H9 (cell line): ENCODE measurements around the gene PDXK. TPM values are rescaled to one million over a fixed set of nuclear protein-coding genes. Genes with fewer than 3 reads are reported as not detected.

Source experiments
- DNase-seq: peaks from one replicate; pipeline ENCODE4 v3.0.0-alpha.2; 2017
- H2AFZ ChIP-seq: one replicate; pipeline ENCODE4 v1.6.1; 2013; ENCODE audit warnings: mild to moderate bottlenecking, low read length, control low read depth, moderate library complexity
- H2AK5ac ChIP-seq: 2 replicates; pipeline ENCODE4 v1.6.1; 2013; ENCODE audit warnings: low read length, control low read depth, mixed read lengths; ENCODE audit not compliant: insufficient read length
- H2BK120ac ChIP-seq: one replicate; pipeline ENCODE4 v1.6.1; 2013; ENCODE audit warnings: low read depth, mild to moderate bottlenecking, low read length, control low read depth, inconsistent platforms; ENCODE audit not compliant: poor library complexity, severe bottlenecking
- H2BK12ac ChIP-seq: 2 replicates; pipeline ENCODE4 v1.6.1; 2013; ENCODE audit warnings: low read length, control low read depth, mixed read lengths, low read depth; ENCODE audit not compliant: insufficient read length
- H2BK15ac ChIP-seq: 2 replicates; pipeline ENCODE4 v1.6.1; 2013; ENCODE audit warnings: low read depth, low read length, control low read depth
- H2BK20ac ChIP-seq: one replicate; pipeline ENCODE4 v1.6.1; 2013; ENCODE audit warnings: low read depth, mild to moderate bottlenecking, low read length, control low read depth, inconsistent platforms; ENCODE audit not compliant: poor library complexity, severe bottlenecking
- H2BK5ac ChIP-seq: 2 replicates; pipeline ENCODE4 v1.6.1; 2013; ENCODE audit warnings: low read length, control low read depth, mixed read lengths; ENCODE audit not compliant: insufficient read length
- H3K14ac ChIP-seq: 2 replicates; pipeline ENCODE4 v1.6.1; 2013; ENCODE audit warnings: low read length, control low read depth; ENCODE audit not compliant: insufficient read depth
- H3K18ac ChIP-seq: 2 replicates; pipeline ENCODE4 v1.6.1; 2013; ENCODE audit warnings: low read depth, mild to moderate bottlenecking, mixed read lengths, low read length, control low read depth; ENCODE audit not compliant: insufficient read length
- H3K23ac ChIP-seq: 2 replicates; pipeline ENCODE4 v1.6.1; 2013; ENCODE audit warnings: low read length, control low read depth, mixed read lengths, low read depth; ENCODE audit not compliant: insufficient read length
- H3K23me2 ChIP-seq: 2 replicates; pipeline ENCODE4 v1.6.1; 2013; ENCODE audit warnings: low read depth, mild to moderate bottlenecking, mixed read lengths, low read length, control low read depth; ENCODE audit not compliant: insufficient read length, poor library complexity, severe bottlenecking
- H3K27ac ChIP-seq: 2 replicates; pipeline ENCODE4 v1.5.1; 2013; ENCODE audit warnings: low read length, control low read depth, mixed read lengths, low read depth; ENCODE audit not compliant: insufficient read length
- H3K27me3 ChIP-seq: 2 replicates; pipeline ENCODE4 v1.6.1; 2013; ENCODE audit warnings: low read length, control low read depth, inconsistent platforms; ENCODE audit not compliant: insufficient read depth
- H3K4ac ChIP-seq: 2 replicates; pipeline ENCODE4 v1.6.1; 2013; ENCODE audit warnings: low read depth, mild to moderate bottlenecking, control low read depth, inconsistent platforms, low read length, moderate library complexity
- H3K4me1 ChIP-seq: 2 replicates; pipeline ENCODE4 v1.6.1; 2013; ENCODE audit warnings: low read length, control low read depth, inconsistent platforms; ENCODE audit not compliant: insufficient read depth
- H3K4me2 ChIP-seq: 2 replicates; pipeline ENCODE4 v1.6.1; 2013; ENCODE audit warnings: low read length, control low read depth, mixed read lengths; ENCODE audit not compliant: insufficient read length, insufficient read depth
- H3K56ac ChIP-seq: 2 replicates; pipeline ENCODE4 v1.6.1; 2013; ENCODE audit warnings: low read depth, mild to moderate bottlenecking, mixed read lengths, low read length, control low read depth; ENCODE audit not compliant: insufficient read length
- H3K79me1 ChIP-seq: 2 replicates; pipeline ENCODE4 v1.6.1; 2013; ENCODE audit warnings: low read depth, mild to moderate bottlenecking, moderate library complexity, low read length, control low read depth, inconsistent platforms; ENCODE audit not compliant: insufficient read depth, poor library complexity, severe bottlenecking
- H3K79me2 ChIP-seq: 2 replicates; pipeline ENCODE4 v1.6.1; 2013; ENCODE audit warnings: low read length, control low read depth, inconsistent platforms; ENCODE audit not compliant: insufficient read depth
- H3K9ac ChIP-seq: 2 replicates; pipeline ENCODE4 v1.6.1; 2013; ENCODE audit warnings: low read length, control low read depth, mixed read lengths; ENCODE audit not compliant: insufficient read length; ENCODE audit errors: extremely low read depth
- H3K9me3 ChIP-seq: one replicate; pipeline ENCODE4 v1.6.1; 2013; ENCODE audit warnings: low read depth, low read length, inconsistent platforms; ENCODE audit not compliant: control insufficient read depth
- H3T11ph ChIP-seq: one replicate; pipeline ENCODE4 v1.6.1; 2013; ENCODE audit warnings: mild to moderate bottlenecking, low read length, control low read depth, inconsistent platforms
- H4K20me1 ChIP-seq: one replicate; pipeline ENCODE4 v1.6.1; 2013; ENCODE audit not compliant: control insufficient read depth, insufficient read length, insufficient read depth
- H4K5ac ChIP-seq: 2 replicates; pipeline ENCODE4 v1.6.1; 2013; ENCODE audit warnings: low read depth, mild to moderate bottlenecking, mixed read lengths, low read length, control low read depth; ENCODE audit not compliant: insufficient read length
- H4K8ac ChIP-seq: replicated peaks from 2 replicates; pipeline ENCODE4 v1.6.1; 2013; ENCODE audit warnings: low read length, control low read depth, mixed read lengths, low read depth; ENCODE audit not compliant: insufficient read length
- H4K91ac ChIP-seq: 2 replicates; pipeline ENCODE4 v1.6.1; 2013; ENCODE audit warnings: low read depth, mild to moderate bottlenecking, moderate library complexity, mixed read lengths, low read length, control low read depth; ENCODE audit not compliant: insufficient read length
- H3K27ac Mint-ChIP-seq, 3 experiments: 2 replicates in 2 of 3; 3 replicates in 1 of 3; pipeline ENCODE4 v1.8.0; 2020 to 2021; ENCODE audit warnings: mixed read lengths in 3 of 3, mild to moderate bottlenecking in 1 of 3, moderate library complexity in 1 of 3
- H3K27me3 Mint-ChIP-seq: 2 replicates; pipeline ENCODE4 v1.8.0; 2021; ENCODE audit warnings: low read depth, mild to moderate bottlenecking, moderate library complexity, mixed read lengths
- H3K36me3 Mint-ChIP-seq, 3 experiments: 2 replicates in 2 of 3; 3 replicates in 1 of 3; pipeline ENCODE4 v1.8.0; 2020 to 2021; ENCODE audit warnings: low read depth in 3 of 3, mixed read lengths in 3 of 3; ENCODE audit not compliant: insufficient read depth in 1 of 3
- H3K4me1 Mint-ChIP-seq, 2 experiments: 2 replicates each; pipeline ENCODE4 v1.8.0; 2020; ENCODE audit warnings: mixed read lengths in 2 of 2
- H3K4me3 Mint-ChIP-seq, 2 experiments: 2 replicates in 1 of 2; 3 replicates in 1 of 2; pipeline ENCODE4 v1.8.0; 2020 to 2021; ENCODE audit warnings: mild to moderate bottlenecking in 2 of 2, mixed read lengths in 2 of 2, moderate library complexity in 1 of 2
- H3K9me3 Mint-ChIP-seq, 2 experiments: 2 replicates in 1 of 2; 3 replicates in 1 of 2; pipeline ENCODE4 v1.8.0; 2020; ENCODE audit warnings: mild to moderate bottlenecking in 2 of 2, mixed read lengths in 2 of 2, moderate library complexity in 1 of 2
- WGBS: extraction: QIAGEN DNeasy Blood & Tissue Kit; methylation state at CpG from one replicate; pipeline ENCODE4 v1.1.7; 2013; ENCODE audit warnings: missing lambda C conversion rate, low lambda C conversion rate, mixed read lengths; ENCODE audit not compliant: insufficient read length; ENCODE audit errors: extremely low coverage; 5-methylcytosine and 5-hydroxymethylcytosine counted together
- total RNA-seq: library from RNA; stranded (reverse); gene quantifications from 2 replicates; pipeline ENCODE4 v1.2.1, GENCODE V29; 2021
- TF ChIP-seq, protein P1 (sequence below): fragments of 200-600 bp; sonication (generic); conservative IDR thresholded peaks from 3 replicates; pipeline ENCODE4 v1.8.0; 2021; ENCODE audit warnings: antibody characterized with exemption, mild to moderate bottlenecking

PDXK gene
- total RNA-seq, 1 experiment from 2014 or later = 109 TPM

DNA sequence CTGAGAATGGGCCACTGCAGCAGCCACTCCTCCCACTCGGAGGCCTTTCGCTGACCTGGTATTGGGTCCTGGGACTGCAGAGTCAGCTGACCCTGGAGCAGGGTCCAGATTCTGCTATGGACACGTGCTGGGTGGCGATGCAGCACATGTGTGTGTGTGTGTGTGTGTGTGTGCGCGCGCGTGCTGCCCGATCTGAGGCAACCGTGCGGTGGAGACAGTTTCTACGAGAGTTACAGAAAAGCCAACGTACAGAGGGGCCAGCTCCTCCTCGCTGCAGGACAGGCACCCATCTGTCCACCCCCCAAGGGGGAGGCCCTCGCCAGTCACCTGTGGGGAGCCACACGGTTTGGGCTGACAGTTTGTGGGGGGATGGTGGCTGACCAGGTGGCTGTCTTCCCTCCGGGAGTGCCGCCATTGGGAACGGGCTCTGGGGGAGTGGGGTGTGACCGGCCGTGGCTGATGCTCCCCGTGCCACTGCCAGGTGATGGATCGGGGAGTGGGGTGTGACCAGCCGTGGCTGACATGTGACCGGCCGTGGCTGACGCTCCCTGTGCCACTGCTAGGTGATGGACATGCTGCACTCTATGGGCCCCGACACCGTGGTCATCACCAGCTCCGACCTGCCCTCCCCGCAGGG lies 33.1 kb downstream of the PDXK start:
- H3K4me2 ChIP-seq = no peak overlapping the region
- H3K56ac ChIP-seq = no peak overlapping the region
- no peak overlapping the region for H3K18ac ChIP-seq
- no peak overlapping the region for H4K91ac ChIP-seq
- no peaks in the 10 kb centered on the region for H3K79me2 ChIP-seq
- Mint-ChIP-seq H3K27me3 (no peaks in the 10 kb centered on the region), H3K4me3 (no peak overlapping the region; a peak in 1 of 5 replicates), H3K36me3 (peaks cover 30 to 74% (median 48%) of the 10 kb centered on the region in 3 experiments), H3K27ac (no peak overlapping the region), H3K9me3 (no peaks in the 10 kb centered on the region), H3K4me1 (no peaks in the 10 kb centered on the region)
- no peak overlapping the region for H2AFZ ChIP-seq
- H3K27ac ChIP-seq = no peak overlapping the region
- H3K27me3 ChIP-seq = no peaks in the 10 kb centered on the region
- H2BK5ac ChIP-seq = no peak overlapping the region
- no peak overlapping the region; the same call in 1 of the 2 replicates for H3K14ac ChIP-seq
- H2BK12ac ChIP-seq = no peak overlapping the region
- no peak overlapping the region for H4K5ac ChIP-seq
- no peak for DNase-seq
- no CpG with 5 or more reads among the region's 31 CpGs for WGBS
- H3T11ph ChIP-seq = no peak overlapping the region
- no peaks in the 10 kb centered on the region for H4K20me1 ChIP-seq
- no peaks in the 10 kb centered on the region for H3K23me2 ChIP-seq
- no peak overlapping the region for H4K8ac ChIP-seq
- H2BK15ac ChIP-seq = no peak overlapping the region
- no peak overlapping the region for H2BK120ac ChIP-seq
- H3K79me1 ChIP-seq = no peaks in the 10 kb centered on the region
- no peak overlapping the region for H3K4ac ChIP-seq
- no peak overlapping the region for H2AK5ac ChIP-seq
- H3K4me1 ChIP-seq = no peaks in the 10 kb centered on the region
- H3K9ac ChIP-seq = no peak overlapping the region
- no peak overlapping the region for H2BK20ac ChIP-seq
- no peak overlapping the region for H3K23ac ChIP-seq
- no peaks in the 10 kb centered on the region for H3K9me3 ChIP-seq
- TF ChIP-seq, protein P1, sequence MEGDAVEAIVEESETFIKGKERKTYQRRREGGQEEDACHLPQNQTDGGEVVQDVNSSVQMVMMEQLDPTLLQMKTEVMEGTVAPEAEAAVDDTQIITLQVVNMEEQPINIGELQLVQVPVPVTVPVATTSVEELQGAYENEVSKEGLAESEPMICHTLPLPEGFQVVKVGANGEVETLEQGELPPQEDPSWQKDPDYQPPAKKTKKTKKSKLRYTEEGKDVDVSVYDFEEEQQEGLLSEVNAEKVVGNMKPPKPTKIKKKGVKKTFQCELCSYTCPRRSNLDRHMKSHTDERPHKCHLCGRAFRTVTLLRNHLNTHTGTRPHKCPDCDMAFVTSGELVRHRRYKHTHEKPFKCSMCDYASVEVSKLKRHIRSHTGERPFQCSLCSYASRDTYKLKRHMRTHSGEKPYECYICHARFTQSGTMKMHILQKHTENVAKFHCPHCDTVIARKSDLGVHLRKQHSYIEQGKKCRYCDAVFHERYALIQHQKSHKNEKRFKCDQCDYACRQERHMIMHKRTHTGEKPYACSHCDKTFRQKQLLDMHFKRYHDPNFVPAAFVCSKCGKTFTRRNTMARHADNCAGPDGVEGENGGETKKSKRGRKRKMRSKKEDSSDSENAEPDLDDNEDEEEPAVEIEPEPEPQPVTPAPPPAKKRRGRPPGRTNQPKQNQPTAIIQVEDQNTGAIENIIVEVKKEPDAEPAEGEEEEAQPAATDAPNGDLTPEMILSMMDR = no peak
